ENCODE measurements around the gene KLF14.
"Not testable (repeated sequence)": the region's sequence is repeated elsewhere in the genome, so short reads cannot be mapped to it uniquely, and the experiment has no call there.

KLF14 gene

DNA sequence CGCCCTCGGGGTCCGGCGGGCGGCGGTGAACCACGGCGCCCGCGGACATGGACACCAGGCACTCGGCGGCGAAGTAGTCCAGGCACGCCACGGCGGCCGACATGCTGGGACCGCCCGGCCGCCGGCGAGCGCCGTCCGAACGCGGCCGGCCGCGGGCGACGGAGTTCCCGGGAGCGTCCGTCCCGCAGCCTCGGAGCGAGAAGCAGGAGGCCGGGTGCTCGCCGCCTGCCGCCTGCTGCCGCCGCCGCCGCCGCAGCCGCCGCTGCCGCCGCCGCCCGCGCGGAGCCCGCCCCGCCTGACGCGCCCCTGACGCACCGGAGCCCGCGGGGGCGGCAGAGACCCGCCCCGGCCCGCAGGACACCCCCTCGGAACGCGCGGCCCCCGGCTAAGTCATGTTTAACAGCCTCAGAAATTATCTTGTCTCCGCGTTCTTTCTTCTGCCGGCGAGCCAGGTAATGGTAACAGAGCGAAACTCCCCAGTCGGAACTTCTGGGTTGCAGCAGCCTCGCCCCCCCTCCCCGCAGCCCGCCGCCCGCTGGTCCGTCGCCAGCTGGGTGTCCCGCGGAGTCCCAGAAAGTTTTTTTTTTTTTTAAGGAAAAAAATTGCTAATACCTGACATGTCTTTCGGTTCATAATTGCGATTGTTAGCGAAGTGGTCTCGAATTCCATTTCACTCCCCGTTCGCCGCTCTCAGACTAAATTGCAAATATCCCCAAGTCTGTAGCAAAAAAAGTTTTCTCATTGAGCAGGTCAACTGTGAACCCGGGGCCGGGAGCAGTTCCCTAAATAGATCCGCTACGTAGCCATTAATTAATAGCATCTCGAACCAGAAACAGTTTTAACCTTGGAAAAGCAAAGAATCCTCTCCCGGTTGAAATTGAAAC is at the start of gene KLF14:
KLF14 (minus strand) TSS at position 277 of the 884 bp plus-strand sequence; CDS start at position 103, 174 bp downstream.
- peak within 1 kb of the TSS; percentile 50 for H3K27ac Mint-ChIP-seq
- H3K4me1 Mint-ChIP-seq (ENCODE audit: low read depth): peaks cover 12% of the 10 kb centered on the region
- DNase-seq: peak; percentile 65
- H3K27me3 Mint-ChIP-seq: peaks cover 76% of the 10 kb centered on the region
- peaks cover 5% of the 10 kb centered on the region for H3K9me3 Mint-ChIP-seq
- H3K4me3 Mint-ChIP-seq: peak within 1 kb of the TSS; percentile 79
- H3K36me3 Mint-ChIP-seq (ENCODE audit: low read depth): peaks cover 5% of the 10 kb centered on the region

DNA sequence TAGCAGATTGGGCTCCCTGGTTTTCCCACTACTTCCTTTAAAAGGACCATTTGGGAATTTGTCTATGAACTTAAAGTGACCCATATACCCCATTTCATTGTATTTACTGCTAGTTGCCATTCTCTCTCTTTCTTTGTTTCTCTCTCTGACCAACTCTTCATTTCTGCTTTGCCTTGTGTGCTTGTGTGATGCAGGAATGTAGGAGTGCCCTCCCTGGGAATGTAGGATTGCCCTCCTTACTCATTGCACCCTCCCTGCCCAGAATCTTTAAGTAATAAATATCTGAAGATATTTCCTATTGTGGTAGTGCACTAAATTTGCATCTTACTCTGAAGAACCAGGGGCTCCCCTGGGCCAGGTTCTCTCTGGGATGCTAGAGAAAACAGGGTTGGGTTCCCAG is 47.3 kb upstream of the KLF14 start:
- Mint-ChIP-seq H3K9me3 (no peaks in the 10 kb centered on the region), H3K27ac (no peak overlapping the region), H3K27me3 (peaks cover 49% of the 10 kb centered on the region), H3K4me1 (ENCODE audit: low read depth) (no peaks in the 10 kb centered on the region), H3K36me3 (ENCODE audit: low read depth) (no peaks in the 10 kb centered on the region), H3K4me3 (no peak overlapping the region)
- no peak for DNase-seq

DNA sequence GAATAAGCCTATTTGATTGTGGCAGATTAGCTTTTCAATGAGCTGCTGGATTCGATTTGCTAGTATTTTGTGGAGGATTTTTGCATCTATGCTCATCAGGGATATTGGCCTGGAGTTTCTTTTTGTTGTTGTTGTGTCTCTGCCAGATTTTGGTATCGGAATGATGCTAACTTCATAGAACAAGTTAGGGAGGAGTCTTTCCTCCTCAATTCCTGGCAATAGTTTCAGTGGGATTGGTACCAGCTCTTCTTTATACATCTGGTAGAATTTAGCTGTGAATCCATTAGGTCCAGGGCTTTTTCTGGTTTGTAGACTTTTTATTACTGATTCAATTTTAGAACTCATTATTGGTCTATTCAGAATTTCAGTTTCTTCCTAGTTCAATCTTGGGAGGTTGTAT is 43.4 kb upstream of the KLF14 start:
- peaks cover 4% of the 10 kb centered on the region for H3K9me3 Mint-ChIP-seq
- no peaks in the 10 kb centered on the region for H3K36me3 Mint-ChIP-seq (ENCODE audit: low read depth)
- H3K27ac Mint-ChIP-seq: no peak overlapping the region
- H3K4me3 Mint-ChIP-seq: no peak overlapping the region
- no peaks in the 10 kb centered on the region for H3K4me1 Mint-ChIP-seq (ENCODE audit: low read depth)
- no peak for DNase-seq
- H3K27me3 Mint-ChIP-seq: peaks cover 48% of the 10 kb centered on the region

DNA sequence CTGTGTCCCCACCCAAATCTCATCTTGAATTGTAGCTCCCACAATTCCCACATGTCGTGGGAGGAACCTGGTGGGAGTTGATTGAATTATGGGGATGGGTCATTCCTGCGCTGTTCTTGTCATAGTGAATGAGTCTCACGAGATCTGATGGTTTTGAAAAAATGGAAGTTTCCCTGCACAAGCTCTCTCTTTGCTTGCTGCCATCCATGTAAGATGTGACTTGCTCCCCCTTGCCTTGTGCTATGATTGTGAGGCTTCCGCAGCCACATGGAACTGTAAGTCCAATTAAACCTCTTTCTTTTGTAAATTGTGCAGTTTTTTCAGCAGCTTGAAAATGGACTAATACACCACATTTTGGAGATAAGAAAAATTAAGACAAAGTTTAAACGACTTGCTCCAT is 38.4 kb upstream of the KLF14 start:
- H3K27ac Mint-ChIP-seq; H3K4me3 Mint-ChIP-seq; H3K4me1 Mint-ChIP-seq (ENCODE audit: low read depth); DNase-seq; H3K36me3 Mint-ChIP-seq (ENCODE audit: low read depth): not testable (repeated sequence)
- peaks cover 27% of the 10 kb centered on the region for H3K27me3 Mint-ChIP-seq
- H3K9me3 Mint-ChIP-seq: peaks cover 37% of the 10 kb centered on the region

DNA sequence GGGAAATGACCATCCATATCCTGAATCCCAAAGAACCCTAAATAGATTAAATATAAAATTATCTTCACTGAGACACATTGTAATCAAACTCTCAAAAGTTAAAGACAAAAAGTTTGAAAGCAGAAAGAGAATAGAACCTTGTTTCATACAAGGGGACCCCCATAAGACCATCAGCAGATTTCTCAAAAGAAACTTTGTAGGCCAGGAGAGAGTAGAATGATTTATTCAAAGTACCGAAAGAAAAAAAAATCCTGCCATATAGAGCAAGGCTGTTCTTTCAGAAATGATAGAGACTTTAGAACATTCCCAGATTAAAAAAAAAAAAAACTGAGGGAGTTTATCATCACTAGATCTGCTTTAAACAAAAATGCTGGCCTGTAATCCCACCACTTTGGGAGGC is 34.8 kb upstream of the KLF14 start:
- no peaks in the 10 kb centered on the region for H3K36me3 Mint-ChIP-seq (ENCODE audit: low read depth)
- H3K9me3 Mint-ChIP-seq: peaks cover 37% of the 10 kb centered on the region
- no peak for DNase-seq
- H3K4me1 Mint-ChIP-seq (ENCODE audit: low read depth): no peaks in the 10 kb centered on the region
- no peak overlapping the region for H3K27ac Mint-ChIP-seq
- H3K4me3 Mint-ChIP-seq: no peak overlapping the region
- peaks cover 35% of the 10 kb centered on the region for H3K27me3 Mint-ChIP-seq

DNA sequence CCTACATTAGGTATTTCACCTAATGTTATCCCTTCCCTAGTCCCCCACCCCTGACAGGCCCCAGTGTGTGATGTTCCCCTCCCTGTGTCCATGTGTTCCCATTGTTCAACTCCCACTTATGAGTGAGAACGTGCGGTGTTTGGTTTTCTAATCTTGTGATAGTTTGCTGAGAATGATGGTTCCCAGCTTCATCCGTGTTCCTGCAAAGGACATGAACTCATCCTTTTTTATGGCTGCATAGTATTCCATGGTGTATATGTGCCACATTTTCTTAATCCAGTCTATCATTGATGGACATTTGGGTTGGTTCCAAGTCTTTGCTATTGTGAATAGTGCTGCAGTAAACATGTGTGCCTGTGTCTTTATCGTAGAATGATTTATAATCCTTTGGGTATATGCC is 30.6 kb upstream of the KLF14 start:
- not testable (repeated sequence) for H3K4me1 Mint-ChIP-seq (ENCODE audit: low read depth); H3K36me3 Mint-ChIP-seq (ENCODE audit: low read depth); H3K27ac Mint-ChIP-seq; H3K4me3 Mint-ChIP-seq; DNase-seq
- H3K9me3 Mint-ChIP-seq: peaks cover 13% of the 10 kb centered on the region
- H3K27me3 Mint-ChIP-seq: peaks cover 20% of the 10 kb centered on the region

DNA sequence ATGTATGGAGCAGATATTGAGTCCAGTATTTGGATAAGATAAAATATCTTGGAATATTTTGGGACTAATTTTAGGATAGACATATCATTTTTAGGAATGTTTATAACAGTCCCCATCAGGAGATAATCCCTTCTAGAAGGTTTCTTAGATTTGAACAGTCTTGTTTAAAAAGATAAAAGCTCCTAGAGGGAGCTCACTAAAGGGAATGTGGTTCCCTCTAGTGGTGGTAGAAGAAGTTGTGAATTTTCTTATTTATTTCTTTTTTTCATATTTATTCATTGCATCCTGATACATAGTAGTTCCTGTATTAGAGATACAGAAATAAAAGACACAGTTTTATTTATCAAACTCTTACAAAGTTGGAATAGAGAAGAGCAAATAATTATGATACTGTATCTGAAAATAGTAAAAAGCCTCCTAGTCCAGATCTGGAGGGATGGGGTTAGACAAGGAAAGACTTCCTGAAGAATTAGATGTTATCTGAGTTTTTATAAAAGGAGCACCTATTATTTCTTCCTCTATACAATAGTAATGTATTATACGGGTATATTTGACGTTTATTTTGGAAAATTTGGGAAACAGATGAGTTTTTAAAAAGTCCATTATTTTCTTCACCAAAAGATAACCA is 24.5 kb upstream of the KLF14 start:
- no peak overlapping the region for H3K4me3 Mint-ChIP-seq
- no peaks in the 10 kb centered on the region for H3K9me3 Mint-ChIP-seq
- H3K27me3 Mint-ChIP-seq: peaks cover 5% of the 10 kb centered on the region
- H3K27ac Mint-ChIP-seq: no peak overlapping the region
- no peak for DNase-seq
- no peaks in the 10 kb centered on the region for H3K36me3 Mint-ChIP-seq (ENCODE audit: low read depth)
- no peaks in the 10 kb centered on the region for H3K4me1 Mint-ChIP-seq (ENCODE audit: low read depth)

DNA sequence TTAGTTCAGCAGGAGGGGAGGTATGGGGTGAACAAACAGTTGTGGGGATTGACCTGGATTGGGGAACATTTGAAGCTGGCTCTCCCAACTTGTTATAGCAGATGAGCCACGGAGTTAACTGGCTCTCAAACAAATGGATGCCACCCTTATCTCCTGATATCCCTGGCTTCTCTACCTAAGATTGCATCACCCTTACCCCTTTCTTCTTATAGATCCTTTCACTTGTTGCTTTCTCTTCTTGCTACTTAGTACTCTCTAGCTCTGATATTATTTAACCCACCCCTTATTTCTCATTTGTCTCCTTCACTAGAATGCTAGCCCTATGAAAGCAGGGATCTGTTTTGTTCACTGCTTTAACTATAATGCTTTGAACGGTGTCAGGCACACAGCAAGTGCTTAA is 22.3 kb upstream of the KLF14 start:
- no peak for DNase-seq
- Mint-ChIP-seq H3K27ac (no peak overlapping the region), H3K4me3 (no peak overlapping the region), H3K4me1 (ENCODE audit: low read depth) (no peaks in the 10 kb centered on the region), H3K27me3 (peaks cover 9% of the 10 kb centered on the region), H3K9me3 (no peaks in the 10 kb centered on the region), H3K36me3 (ENCODE audit: low read depth) (no peaks in the 10 kb centered on the region)

DNA sequence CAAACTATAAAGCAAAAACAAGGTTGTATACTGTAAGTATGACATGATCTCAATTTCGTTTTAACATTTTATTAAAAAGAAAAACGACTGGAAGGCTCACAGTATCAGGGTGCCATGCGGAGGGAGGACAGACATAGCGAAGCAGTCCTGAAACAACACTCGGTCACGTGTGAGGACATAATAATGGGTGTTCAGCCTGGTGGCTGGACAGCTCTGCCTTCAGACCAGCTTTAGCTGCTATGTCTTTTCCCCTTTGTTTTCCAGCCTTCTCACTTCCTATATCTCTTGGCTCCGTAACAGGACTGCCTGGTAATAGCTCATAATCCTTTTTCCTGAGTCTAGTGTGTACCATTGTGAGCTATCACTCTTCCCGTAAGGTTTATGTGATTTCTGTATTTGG is 18.4 kb upstream of the KLF14 start:
- H3K27me3 Mint-ChIP-seq: peaks cover 15% of the 10 kb centered on the region
- no peaks in the 10 kb centered on the region for H3K36me3 Mint-ChIP-seq (ENCODE audit: low read depth)
- H3K27ac Mint-ChIP-seq: no peak overlapping the region
- no peaks in the 10 kb centered on the region for H3K9me3 Mint-ChIP-seq
- no peak overlapping the region for H3K4me3 Mint-ChIP-seq
- no peaks in the 10 kb centered on the region for H3K4me1 Mint-ChIP-seq (ENCODE audit: low read depth)
- no peak for DNase-seq

DNA sequence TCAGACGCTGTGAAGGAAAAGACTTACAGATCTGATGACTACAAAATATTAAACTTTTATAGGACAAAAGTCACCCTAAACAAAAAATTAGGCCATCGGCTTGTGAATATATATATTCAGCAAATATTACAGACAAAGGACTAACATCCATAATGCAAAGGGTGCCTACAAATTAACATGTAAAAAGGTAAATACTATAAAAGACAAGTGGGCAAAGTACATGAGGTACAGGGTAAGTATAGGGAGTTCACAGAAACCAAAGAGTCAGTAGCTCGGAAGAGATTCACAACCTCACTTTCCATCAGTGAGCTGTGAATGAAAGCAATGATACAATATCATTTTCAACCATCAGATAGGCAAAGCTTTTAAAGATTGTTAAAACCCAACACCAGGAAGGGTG is 16.7 kb upstream of the KLF14 start:
- Mint-ChIP-seq H3K4me3 (no peak overlapping the region), H3K27ac (no peak overlapping the region), H3K9me3 (no peaks in the 10 kb centered on the region), H3K27me3 (peaks cover 24% of the 10 kb centered on the region), H3K36me3 (ENCODE audit: low read depth) (no peaks in the 10 kb centered on the region), H3K4me1 (ENCODE audit: low read depth) (no peaks in the 10 kb centered on the region)
- no peak for DNase-seq

DNA sequence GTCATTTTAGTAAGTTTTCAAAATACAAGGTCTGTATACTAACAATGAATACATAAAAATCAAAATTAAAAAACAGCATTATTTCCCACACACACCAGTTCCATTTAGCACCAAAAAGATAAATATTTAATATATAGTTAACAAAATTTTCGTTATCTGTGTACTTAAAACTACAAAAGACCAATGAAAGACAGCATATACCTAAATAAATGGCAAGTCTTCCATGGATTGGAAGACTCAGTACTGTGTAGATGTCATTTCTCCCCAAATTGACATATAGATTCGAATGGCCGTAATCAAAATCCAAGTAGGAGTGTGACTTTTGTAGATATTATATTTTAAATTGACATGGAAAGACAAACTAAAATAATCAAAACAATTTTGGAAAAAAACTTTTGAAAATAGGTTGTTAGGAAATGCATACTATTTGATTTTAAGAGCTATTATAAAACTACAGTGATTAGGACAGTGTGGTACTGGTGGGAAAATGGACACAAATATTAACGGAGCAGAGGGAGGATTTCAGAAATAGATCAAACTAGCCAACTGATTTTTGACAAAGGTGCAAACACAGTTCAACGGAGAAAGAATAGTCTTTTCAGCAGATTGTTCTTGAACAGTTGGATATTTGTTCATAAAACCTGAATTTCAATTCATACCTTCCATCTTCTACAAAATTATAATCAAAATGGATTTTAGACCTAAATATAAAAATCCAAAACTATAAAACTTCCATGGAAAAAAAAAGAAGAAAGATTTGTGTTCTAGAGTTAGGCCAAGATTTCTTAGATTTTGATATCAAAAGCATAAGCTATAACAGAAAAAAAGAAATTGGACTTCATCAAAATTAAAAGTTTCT is 14.8 kb upstream of the KLF14 start:
- no peaks in the 10 kb centered on the region for H3K9me3 Mint-ChIP-seq
- H3K27me3 Mint-ChIP-seq: peaks cover 35% of the 10 kb centered on the region
- no peaks in the 10 kb centered on the region for H3K36me3 Mint-ChIP-seq (ENCODE audit: low read depth)
- H3K4me1 Mint-ChIP-seq (ENCODE audit: low read depth): no peaks in the 10 kb centered on the region
- H3K27ac Mint-ChIP-seq: no peak overlapping the region
- no peak overlapping the region for H3K4me3 Mint-ChIP-seq
- DNase-seq: no peak

DNA sequence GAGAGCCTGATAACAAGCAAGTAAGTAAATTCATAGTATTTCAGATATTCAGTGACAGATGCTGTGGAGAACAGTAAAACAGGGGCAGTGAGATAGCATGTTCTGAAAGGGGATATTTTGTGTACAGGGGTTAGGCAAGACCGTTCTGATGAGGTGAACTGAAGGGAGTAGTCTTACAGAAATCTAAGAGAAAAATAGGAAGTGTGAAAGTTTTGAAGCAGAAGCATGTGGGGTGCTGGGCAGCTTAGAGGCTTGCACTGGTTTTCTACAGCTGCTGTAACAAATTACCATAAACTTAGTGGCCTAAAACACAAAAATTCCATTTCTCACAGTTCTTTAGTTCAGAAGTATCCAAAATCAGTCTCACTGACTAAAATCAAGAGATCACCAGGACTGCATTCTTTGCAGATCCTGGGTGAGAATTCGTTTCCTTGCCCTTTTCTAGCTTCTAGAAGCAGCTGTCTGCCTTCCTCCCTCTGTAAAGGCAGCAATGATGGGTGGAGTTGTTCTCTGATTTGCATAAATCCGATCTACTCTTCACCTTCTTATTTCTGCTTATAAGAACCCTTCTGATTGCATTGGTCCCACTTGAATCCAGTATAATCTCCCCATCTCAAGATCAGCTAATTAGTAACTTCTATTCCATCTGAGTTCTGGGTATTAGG is 7.5 kb upstream of the KLF14 start:
- H3K27ac Mint-ChIP-seq: no peak overlapping the region
- H3K36me3 Mint-ChIP-seq (ENCODE audit: low read depth): no peaks in the 10 kb centered on the region
- DNase-seq: no peak
- H3K4me3 Mint-ChIP-seq: no peak overlapping the region
- no peaks in the 10 kb centered on the region for H3K4me1 Mint-ChIP-seq (ENCODE audit: low read depth)
- no peaks in the 10 kb centered on the region for H3K9me3 Mint-ChIP-seq
- peaks cover 40% of the 10 kb centered on the region for H3K27me3 Mint-ChIP-seq

DNA sequence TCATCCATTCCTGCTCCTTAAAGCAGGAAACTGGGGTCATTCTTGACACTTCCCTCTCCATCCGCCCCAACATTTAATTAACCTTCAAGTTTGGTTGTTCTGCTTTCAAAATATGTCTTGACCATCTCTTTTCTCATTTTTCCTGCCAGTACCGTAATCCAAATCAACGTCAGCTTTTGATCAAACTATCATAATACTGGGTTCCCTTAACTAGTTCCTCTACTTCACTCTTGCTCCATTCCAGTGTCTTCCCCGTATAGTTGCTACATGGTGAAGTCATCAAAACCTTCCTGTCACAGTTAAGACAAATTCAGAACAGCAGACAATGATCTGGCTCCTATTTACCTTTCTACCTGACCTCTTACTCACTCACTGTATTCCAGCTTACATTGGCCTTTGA is 6.6 kb upstream of the KLF14 start:
- Mint-ChIP-seq H3K9me3 (no peaks in the 10 kb centered on the region), H3K27me3 (peaks cover 45% of the 10 kb centered on the region)

DNA sequence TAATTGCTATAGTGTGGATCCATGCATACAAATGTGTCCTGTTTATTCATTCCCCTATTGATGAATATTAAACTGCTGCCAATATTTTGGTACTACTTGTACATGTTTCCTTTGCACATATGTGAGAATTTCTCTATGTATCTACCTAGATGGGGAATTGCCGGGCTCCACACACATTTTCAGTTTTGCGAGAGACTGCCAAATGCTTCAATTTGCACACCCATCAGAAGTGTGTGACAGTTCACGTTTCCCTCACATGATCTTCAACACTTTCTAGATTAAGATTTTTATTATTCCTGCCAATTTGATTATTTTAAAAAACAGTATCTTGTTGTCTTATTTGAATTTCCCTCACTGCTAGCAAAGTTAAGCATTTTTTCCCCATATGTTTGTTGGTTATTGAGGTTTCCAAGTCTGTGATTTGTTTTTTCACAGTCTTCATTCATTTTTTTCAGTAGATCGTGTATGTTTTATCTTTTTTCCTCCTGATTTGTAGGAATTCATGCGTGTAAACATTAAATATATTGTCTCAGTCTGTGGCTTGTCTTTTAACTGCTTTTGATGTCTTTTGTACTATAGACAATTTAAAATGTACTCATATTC is 2.4 kb upstream of the KLF14 start:
- Mint-ChIP-seq H3K4me3 (no peak overlapping the region), H3K36me3 (ENCODE audit: low read depth) (peaks cover 5% of the 10 kb centered on the region), H3K4me1 (ENCODE audit: low read depth) (peaks cover 12% of the 10 kb centered on the region), H3K27ac (no peak overlapping the region), H3K27me3 (peaks cover 55% of the 10 kb centered on the region), H3K9me3 (peaks cover 5% of the 10 kb centered on the region)
- no peak for DNase-seq

More for the DNA sequence above, 6.6 kb upstream of the KLF14 start:
- DNase-seq: no peak
- no peak overlapping the region for H3K4me3 Mint-ChIP-seq
- H3K4me1 Mint-ChIP-seq (ENCODE audit: low read depth): no peaks in the 10 kb centered on the region
- no peaks in the 10 kb centered on the region for H3K36me3 Mint-ChIP-seq (ENCODE audit: low read depth)
- H3K27ac Mint-ChIP-seq: no peak overlapping the region

Measured in activated T-cell treated with anti-CD3 and anti-CD28 coated beads, Interleukin-2, amount 50 U/mL, for 24 hours (primary cell).